Subcutaneous abdominal adipose tissue (tissue), 5 donors: ENCODE data around the gene SSBP2.
"Not testable (repeated sequence)": the region's sequence is repeated elsewhere in the genome, so short reads cannot be mapped to it uniquely, and the experiment has no call there.

ENCODE experiments used
- H3K27ac ChIP-seq: one replicate; pipeline ENCODE4 v1.7.0; 2013; ENCODE audit warnings: low read depth, mild to moderate bottlenecking, inconsistent platforms, low read length, moderate library complexity
- H3K27me3 ChIP-seq, 5 donors: one replicate each; pipeline ENCODE4 v1.7.0; 2013; ENCODE audit warnings: low read length in 5 of 5, inconsistent platforms in 1 of 5; ENCODE audit not compliant: control insufficient read depth in 5 of 5, insufficient read depth in 4 of 5
- H3K36me3 ChIP-seq, 5 donors: one replicate each; pipeline ENCODE4 v1.7.0; 2013; ENCODE audit warnings: low read length in 5 of 5; ENCODE audit not compliant: control insufficient read depth in 5 of 5, insufficient read depth in 5 of 5
- H3K4me1 ChIP-seq, 5 donors: one replicate each; pipeline ENCODE4 v1.7.0; 2013; ENCODE audit warnings: low read length in 5 of 5, mild to moderate bottlenecking in 3 of 5, moderate library complexity in 1 of 5; ENCODE audit not compliant: control insufficient read depth in 5 of 5, insufficient read depth in 5 of 5
- H3K4me3 ChIP-seq, 5 donors: one replicate each; pipeline ENCODE4 v1.7.0; 2013; ENCODE audit warnings: low read length in 5 of 5, low read depth in 1 of 5
- H3K9ac ChIP-seq, 5 donors: one replicate each; pipeline ENCODE4 v1.7.0; 2013; ENCODE audit warnings: low read length in 5 of 5, mild to moderate bottlenecking in 4 of 5, moderate library complexity in 3 of 5
- H3K9me3 ChIP-seq, 5 donors: one replicate each; pipeline ENCODE4 v1.7.0; 2013; ENCODE audit warnings: low read length in 5 of 5; ENCODE audit not compliant: control insufficient read depth in 5 of 5
- donor health status: healthy.
- donor health status: healthy.
- donor health status: healthy.
- donor health status: healthy.
- donor health status: healthy.

The SSBP2 gene

GRCh38 chr5:81516091-81516490, 234.8 kb downstream of the SSBP2 start:
- Histone ChIP-seq H3K9ac (no peak overlapping the region), H3K9me3 (no peaks in the 10 kb centered on the region), H3K4me1 (no peaks in the 10 kb centered on the region), H3K4me3 (no peak overlapping the region), H3K27ac (no peak overlapping the region), H3K36me3 (no peaks in the 10 kb centered on the region), H3K27me3 (no peaks in the 10 kb centered on the region)

- H3K36me3 ChIP-seq, result no peaks in the 10 kb centered on the region
- no peak overlapping the region for H3K27ac ChIP-seq
- no peak overlapping the region for H3K4me3 ChIP-seq
- no peaks in the 10 kb centered on the region for H3K27me3 ChIP-seq
- no peaks in the 10 kb centered on the region for H3K4me1 ChIP-seq
- no peak overlapping the region for H3K9ac ChIP-seq
- no peaks in the 10 kb centered on the region for H3K9me3 ChIP-seq
Observed at GRCh38 chr5:81513982-81514381, 236.9 kb downstream of the SSBP2 start.

GRCh38 chr5:81513473-81513872, 237.4 kb downstream of the SSBP2 start:
- Histone ChIP-seq H3K4me1 (no peaks in the 10 kb centered on the region), H3K27ac (no peak overlapping the region), H3K27me3 (no peaks in the 10 kb centered on the region), H3K9me3 (no peaks in the 10 kb centered on the region), H3K36me3 (no peaks in the 10 kb centered on the region), H3K9ac (no peak overlapping the region), H3K4me3 (no peak overlapping the region)

GRCh38 chr5:81506900-81507588, 243.9 kb downstream of the SSBP2 start:
- Histone ChIP-seq H3K36me3 (peaks cover 0 to 2% (median 0%) of the 10 kb centered on the region in 5 donors), H3K9me3 (no peaks in the 10 kb centered on the region), H3K4me3 (no peak overlapping the region), H3K4me1 (peaks cover 0 to 11% (median 5%) of the 10 kb centered on the region in 5 donors), H3K27me3 (no peaks in the 10 kb centered on the region), H3K27ac (no peak overlapping the region), H3K9ac (peak overlapping the region in 2 of 5 donors; percentile 16 to 25)

- H3K9me3 ChIP-seq, result no peaks in the 10 kb centered on the region
- no peak overlapping the region for H3K4me3 ChIP-seq
- no peaks in the 10 kb centered on the region for H3K27me3 ChIP-seq
- H3K4me1 ChIP-seq, result peaks cover 0 to 11% (median 5%) of the 10 kb centered on the region in 5 donors
- H3K36me3 ChIP-seq, result peaks cover 0 to 4% (median 0%) of the 10 kb centered on the region in 5 donors
- peak overlapping the region in 1 of 5 donors; percentile 13 for H3K9ac ChIP-seq
- peak overlapping the region; percentile 18 for H3K27ac ChIP-seq
Observed at GRCh38 chr5:81506378-81506777, 244.5 kb downstream of the SSBP2 start.

GRCh38 chr5:81505672-81506071, 245.2 kb downstream of the SSBP2 start:
- Histone ChIP-seq H3K4me3 (peak overlapping the region in 4 of 5 donors; percentile 11 to 42 (median 28)), H3K36me3 (peaks cover 0 to 4% (median 0%) of the 10 kb centered on the region in 5 donors), H3K27me3 (no peaks in the 10 kb centered on the region), H3K9ac (peak overlapping the region in 3 of 5 donors; percentile 11 to 62 (median 54)), H3K27ac (peak overlapping the region; percentile 8), H3K9me3 (no peaks in the 10 kb centered on the region), H3K4me1 (peaks cover 0 to 11% (median 5%) of the 10 kb centered on the region in 5 donors)

- H3K9me3 ChIP-seq, H3K4me3 ChIP-seq, H3K27me3 ChIP-seq, H3K9ac ChIP-seq, H3K27ac ChIP-seq, H3K36me3 ChIP-seq: not testable (repeated sequence)
- peaks cover 0 to 11% (median 5%) of the 10 kb centered on the region in 5 donors for H3K4me1 ChIP-seq
Observed at GRCh38 chr5:81503602-81504001, 247.3 kb downstream of the SSBP2 start.

- H3K36me3 ChIP-seq, result no peaks in the 10 kb centered on the region
- H3K4me1 ChIP-seq, result peaks cover 0 to 2% (median 0%) of the 10 kb centered on the region in 5 donors
- H3K9me3 ChIP-seq, result no peaks in the 10 kb centered on the region
- H3K9ac ChIP-seq, result peak overlapping the region in 1 of 5 donors; percentile 39
- no peak overlapping the region for H3K4me3 ChIP-seq
- no peaks in the 10 kb centered on the region for H3K27me3 ChIP-seq
- no peak overlapping the region for H3K27ac ChIP-seq
Observed at GRCh38 chr5:81495286-81495685, 255.6 kb downstream of the SSBP2 start.

- Histone ChIP-seq H3K4me3 (no peak overlapping the region), H3K9ac (no peak overlapping the region), H3K4me1 (peaks cover 0 to 4% (median 0%) of the 10 kb centered on the region in 5 donors), H3K27me3 (no peaks in the 10 kb centered on the region), H3K9me3 (no peaks in the 10 kb centered on the region), H3K27ac (no peak overlapping the region), H3K36me3 (no peaks in the 10 kb centered on the region)
Observed at GRCh38 chr5:81488862-81489261, 262.0 kb downstream of the SSBP2 start.

GRCh38 chr5:81486711-81487110, 264.2 kb downstream of the SSBP2 start:
- Histone ChIP-seq H3K9me3 (no peaks in the 10 kb centered on the region), H3K4me3 (no peak overlapping the region), H3K27ac (no peak overlapping the region), H3K4me1 (peaks cover 0 to 4% (median 0%) of the 10 kb centered on the region in 5 donors), H3K9ac (no peak overlapping the region), H3K36me3 (no peaks in the 10 kb centered on the region), H3K27me3 (no peaks in the 10 kb centered on the region)
